Neural cell (in vitro differentiated cells): ENCODE results near the gene ZNF358. TPM values are rescaled to one million over a fixed set of nuclear protein-coding genes. Genes with fewer than 3 reads are reported as not detected.

ENCODE experiments used
- H2AFZ ChIP-seq: fragments of 200-600, 300-800 bp; sonication (generic), shearing (Covaris generic); 2 replicates; pipeline ENCODE4 v1.6.0; 2014; ENCODE audit warnings: low read depth, mild to moderate bottlenecking, antibody characterized with exemption, low read length, moderate library complexity
- H3F3A ChIP-seq: fragments of 200-600 bp; shearing (Covaris generic); 2 replicates; pipeline ENCODE4 v1.6.1; 2016; ENCODE audit warnings: mild to moderate bottlenecking, moderate library complexity, mixed read lengths, antibody characterized with exemption, low read length; ENCODE audit not compliant: insufficient read depth, poor library complexity, severe bottlenecking
- H3K27ac ChIP-seq: fragments of 200-600, 300-800 bp; sonication (generic), shearing (Covaris generic); 2 replicates; pipeline ENCODE4 v1.5.1; 2014; ENCODE audit warnings: mild to moderate bottlenecking, low read length, moderate library complexity
- H3K27me3 ChIP-seq: fragments of 300-800, 200-600 bp; sonication (generic), shearing (Covaris generic); 2 replicates; pipeline ENCODE4 v1.6.0; 2014; ENCODE audit warnings: mild to moderate bottlenecking, low read depth, low read length, moderate library complexity; ENCODE audit not compliant: insufficient read depth
- H3K36me3 ChIP-seq: fragments of 300-800, 200-600 bp; sonication (generic), shearing (Covaris generic); 2 replicates; pipeline ENCODE4 v1.5.1; 2014; ENCODE audit warnings: mild to moderate bottlenecking, antibody characterized with exemption, low read length, moderate library complexity; ENCODE audit not compliant: insufficient read depth
- H3K4me2 ChIP-seq: fragments of 300-800, 200-600 bp; sonication (generic), shearing (Covaris generic); 2 replicates; pipeline ENCODE4 v1.6.0; 2014; ENCODE audit warnings: mild to moderate bottlenecking, low read length
- H3K4me3 ChIP-seq: fragments of 300-800, 200-600 bp; sonication (generic), shearing (Covaris generic); 2 replicates; pipeline ENCODE4 v1.5.1; 2014; ENCODE audit warnings: mild to moderate bottlenecking, low read length, moderate library complexity
- H3K79me2 ChIP-seq: fragments of 200-600 bp; shearing (Covaris generic); replicated peaks from 2 replicates; pipeline ENCODE4 v1.6.0; 2014; ENCODE audit warnings: mild to moderate bottlenecking, low read length, moderate library complexity; ENCODE audit not compliant: insufficient read depth
- H3K9ac ChIP-seq: fragments of 300-800, 200-600 bp; sonication (generic), shearing (Covaris generic); 2 replicates; pipeline ENCODE4 v1.6.1; 2016; ENCODE audit warnings: mild to moderate bottlenecking, low read length, mixed read lengths
- H3K9me2 ChIP-seq: fragments of 200-600 bp; shearing (Covaris generic); 2 replicates; pipeline ENCODE4 v1.6.1; 2016; ENCODE audit warnings: mild to moderate bottlenecking, low read length, mixed read lengths; ENCODE audit not compliant: insufficient read depth
- H3K9me3 ChIP-seq: fragments of 200-600, 300-800 bp; sonication (generic), shearing (Covaris generic); 2 replicates; pipeline ENCODE4 v1.6.1; 2016; ENCODE audit warnings: mild to moderate bottlenecking, mixed run types, low read length, moderate library complexity, mixed read lengths
- H4K20me1 ChIP-seq: fragments of 200-600 bp; shearing (Covaris generic); 2 replicates; pipeline ENCODE4 v1.6.1; 2016; ENCODE audit warnings: mild to moderate bottlenecking, mixed run types; ENCODE audit not compliant: insufficient read depth
- CTCF ChIP-seq: fragments of 450-650 bp; IDR thresholded peaks from 2 replicates; pipeline ENCODE4 v1.5.1; 2014; ENCODE audit warnings: antibody characterized with exemption, mild to moderate bottlenecking, moderate library complexity; ENCODE audit not compliant: poor library complexity, severe bottlenecking
- EP300 ChIP-seq: fragments of 450-650 bp; conservative IDR thresholded peaks from 2 replicates; pipeline ENCODE4 v1.6.1; 2014; ENCODE audit warnings: antibody characterized with exemption, mild to moderate bottlenecking, moderate library complexity; ENCODE audit not compliant: poor library complexity, severe bottlenecking
- MXI1 ChIP-seq: fragments of 450-650 bp; conservative IDR thresholded peaks from 2 replicates; pipeline ENCODE4 v1.6.1; 2014; ENCODE audit warnings: antibody characterized with exemption, mild to moderate bottlenecking; ENCODE audit not compliant: poor library complexity, severe bottlenecking
- POLR2AphosphoS5 ChIP-seq: IDR thresholded peaks from 2 replicates; pipeline ENCODE4 v1.6.1; 2012
- REST ChIP-seq: IDR thresholded peaks from 2 replicates; pipeline ENCODE4 v1.6.1; 2012; ENCODE audit warnings: borderline replicate concordance
- polyA plus RNA-seq: library from polyadenylated mRNA; depleted of rRNA; stranded (reverse); fragments of >200 nt; gene quantifications from 2 replicates; pipeline ENCODE4 v1.2.3, GENCODE V29; 2014
- small RNA-seq, 3 experiments: library from RNA; depleted of rRNA; stranded (forward); fragments of <200 nt; gene quantifications; one replicate each; pipeline ENCODE3, GENCODE V24; 2012

The ZNF358 gene
- polyA plus RNA-seq, 1 donor from 2014 or later: 22.0 TPM

DNA sequence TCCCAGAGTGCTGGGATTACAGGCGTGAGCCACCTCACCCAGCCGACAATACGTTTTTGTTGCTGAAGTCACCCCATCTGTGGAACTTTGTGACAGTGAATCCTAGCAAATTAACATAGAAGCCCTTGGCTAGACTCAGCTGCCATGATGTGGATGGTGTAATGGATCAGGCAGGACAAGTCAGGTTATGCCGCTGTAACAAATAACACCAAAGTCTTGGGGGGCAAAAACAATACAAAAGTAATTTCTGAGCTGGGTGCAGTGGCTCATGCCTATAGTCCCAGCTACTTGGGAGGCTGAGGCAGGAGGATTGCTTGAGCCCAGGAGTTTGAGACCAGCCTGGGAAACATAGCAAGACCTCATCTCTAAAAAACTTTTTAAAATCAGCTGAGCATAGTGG is 49.0 kb downstream of the ZNF358 start:
- no peak overlapping the region for H3K27ac ChIP-seq
- H4K20me1 ChIP-seq: no peaks in the 10 kb centered on the region
- H3K4me3 ChIP-seq: no peak overlapping the region
- H3K79me2 ChIP-seq: no peaks in the 10 kb centered on the region
- H3K9ac ChIP-seq: no peak overlapping the region
- no peak overlapping the region for H3K4me2 ChIP-seq
- no peak for TF ChIP-seq EP300
- TF ChIP-seq CTCF: no peak
- TF ChIP-seq MXI1: no peak
- H3F3A ChIP-seq: no peaks in the 10 kb centered on the region
- H3K9me3 ChIP-seq: no peaks in the 10 kb centered on the region
- H3K9me2 ChIP-seq: no peaks in the 10 kb centered on the region
- H3K36me3 ChIP-seq: no peaks in the 10 kb centered on the region
- no peaks in the 10 kb centered on the region for H3K27me3 ChIP-seq
- H2AFZ ChIP-seq: no peak overlapping the region

GRCh38 chr19:7565332-7565731 is 49.4 kb downstream of the ZNF358 start:
- Histone ChIP-seq H3K4me2 (no peak overlapping the region), H3K9ac (no peak overlapping the region), H4K20me1 (no peaks in the 10 kb centered on the region), H3K27ac (no peak overlapping the region), H3K27me3 (no peaks in the 10 kb centered on the region), H3K36me3 (no peaks in the 10 kb centered on the region), H3K9me3 (no peaks in the 10 kb centered on the region), H3K4me3 (no peak overlapping the region), H2AFZ (no peak overlapping the region), H3K79me2 (no peaks in the 10 kb centered on the region), H3F3A (no peaks in the 10 kb centered on the region), H3K9me2 (no peaks in the 10 kb centered on the region)
- TF ChIP-seq REST: no peak
- TF ChIP-seq POLR2AphosphoS5: no peak
- no peak for TF ChIP-seq EP300

Small RNA genes lying within 50 kb of the gene (small RNA-seq; reads per million reads assigned to genes)
- gene AC008878.2: 0 reads per million in 3 experiments

Other genes starting within 250 kb of the ZNF358 start
- gene INSR, start 221.7 kb upstream of the ZNF358 start, polyA plus RNA-seq: 16.0 and 19.6 TPM in 2 replicates
- 22.7 and 33.6 TPM in 2 replicates for gene ARHGEF18, start 167.2 kb upstream of the ZNF358 start, polyA plus RNA-seq
- 1.2 and 1.3 TPM in 2 replicates for gene PEX11G, start 27.1 kb upstream of the ZNF358 start, polyA plus RNA-seq
- 16.9 and 20.6 TPM in 2 replicates for gene MCOLN1, start 6.5 kb downstream of the ZNF358 start, polyA plus RNA-seq
- 10.8 and 25.0 TPM in 2 replicates for gene PNPLA6, start 19.6 kb downstream of the ZNF358 start, polyA plus RNA-seq
- gene CAMSAP3, start 79.8 kb downstream of the ZNF358 start, polyA plus RNA-seq: 17.0 and 22.5 TPM in 2 replicates
- 19.6 and 20.8 TPM in 2 replicates for gene XAB2, start 113.4 kb downstream of the ZNF358 start, polyA plus RNA-seq
- 84.6 and 105 TPM in 2 replicates for gene PET100, start 113.7 kb downstream of the ZNF358 start, polyA plus RNA-seq
- not detected in 2 replicates for gene PCP2, start 117.6 kb downstream of the ZNF358 start, polyA plus RNA-seq
- gene STXBP2, start 121.0 kb downstream of the ZNF358 start, polyA plus RNA-seq: 1.7 and 7.8 TPM in 2 replicates
- gene RETN, start 152.9 kb downstream of the ZNF358 start, polyA plus RNA-seq: not detected in 2 replicates
- 0.22 TPM in 1 of 2 replicates, not detected in the other for gene MCEMP1, start 161.0 kb downstream of the ZNF358 start, polyA plus RNA-seq
- 88.5 and 113 TPM in 2 replicates for gene TRAPPC5, start 164.7 kb downstream of the ZNF358 start, polyA plus RNA-seq
- not detected in 2 replicates for gene FCER2, start 186.0 kb downstream of the ZNF358 start, polyA plus RNA-seq
- not detected in 2 replicates for gene CLEC4G, start 216.0 kb downstream of the ZNF358 start, polyA plus RNA-seq
- gene CD209, start 231.4 kb downstream of the ZNF358 start, polyA plus RNA-seq: not detected in 2 replicates
- not detected in 2 replicates for gene CLEC4M, start 247.1 kb downstream of the ZNF358 start, polyA plus RNA-seq